HepG2 (cell line): ENCODE measurements around the gene NOTCH4. TPM values are rescaled to one million over a fixed set of nuclear protein-coding genes. Genes with fewer than 3 reads are reported as not detected.

Experiments used
- ATAC-seq: fragments of 200-7000 bp; cut with Tn5 transposase; 3 replicates; pipeline ENCODE4 v1.9.1; 2020; ENCODE audit warnings: mild to moderate bottlenecking, moderate library complexity
- BruUV-seq: library from RNA; stranded (reverse); fragments of 400-500 nt; replicated peaks from 2 replicates; lab custom pipeline; 2021; lab: Mats Ljungman, UMichigan
- CTCF ChIA-PET: fragments of 300-600 bp; formaldehyde crosslinking; extraction: SDS; loops from one replicate; lab custom pipeline; 2021; ENCODE audit warnings: low total read pairs, inconsistent platforms, low intra/inter-chr PET ratio; lab: Yijun Ruan, JAX
- POLR2A ChIA-PET: fragments of 350-600 bp; sonication (Branson Sonifier 250); formaldehyde crosslinking; loops from one replicate; lab custom pipeline; 2020; ENCODE audit warnings: antibody characterized with exemption, inconsistent platforms; lab: Yijun Ruan, JAX
- DNase-seq: peaks from one replicate; pipeline ENCODE4 v3.0.0-alpha.2; 2015; ENCODE audit warnings: low spot score
- FAIRE-seq: peaks from 3 replicates; lab custom pipeline; 2011; peaks lifted over from hg19 to GRCh38; lab: Jason Lieb, UNC
- H2AFZ ChIP-seq: one replicate; pipeline ENCODE4 v1.6.1; 2011; ENCODE audit warnings: low read length, inconsistent platforms
- H3K27ac ChIP-seq: fragments of 300-600 bp; 3 replicates; pipeline ENCODE4 v1.8.0; 2011; ENCODE audit warnings: mixed run types, mild to moderate bottlenecking, mixed read lengths, low read length, inconsistent platforms; ENCODE audit not compliant: insufficient read depth; ENCODE audit errors: extremely low read length
- H3K27me3 ChIP-seq, 2 experiments: fragments of 200-600 bp in 1 of 2; 2 replicates in 1 of 2; 3 replicates in 1 of 2; pipeline versions ENCODE4 v1.6.0 to v1.8.0; 2011; ENCODE audit warnings: low read length in 2 of 2, mild to moderate bottlenecking in 2 of 2, moderate library complexity in 2 of 2, inconsistent platforms in 1 of 2; ENCODE audit not compliant: insufficient read depth in 2 of 2, control insufficient read depth in 1 of 2
- H3K36me3 ChIP-seq, 2 experiments: fragments of 200-600 bp in 1 of 2; replicated peaks in 1 of 2; 2 replicates in 1 of 2; 3 replicates in 1 of 2; pipeline versions ENCODE4 v1.5.1 to v1.8.0; 2011; ENCODE audit warnings: low read length in 2 of 2, inconsistent platforms in 1 of 2; ENCODE audit not compliant: insufficient read depth in 2 of 2, control insufficient read depth in 1 of 2
- H3K4me1 ChIP-seq: 2 replicates; pipeline ENCODE4 v1.5.1; 2012; ENCODE audit warnings: low read length, inconsistent platforms; ENCODE audit not compliant: insufficient read depth
- H3K4me2 ChIP-seq: 2 replicates; pipeline ENCODE4 v1.6.0; 2011; ENCODE audit warnings: low read depth, low read length, inconsistent platforms
- H3K4me3 ChIP-seq, 3 experiments: fragments of 200-600 bp in 1 of 3; sonication (generic), shearing (Covaris generic) in 1 of 3; replicated peaks in 1 of 3; 2 replicates each; pipeline ENCODE4 v1.5.1; 2011 to 2016; ENCODE audit warnings: low read length in 3 of 3, inconsistent platforms in 2 of 3, low read depth in 2 of 3, mild to moderate bottlenecking in 2 of 3, control low read depth in 1 of 3, mixed read lengths in 1 of 3; ENCODE audit not compliant: insufficient read depth in 1 of 3
- H3K79me2 ChIP-seq: one replicate; pipeline ENCODE4 v1.6.1; 2011; ENCODE audit warnings: low read length, inconsistent platforms; ENCODE audit not compliant: insufficient read depth
- H3K9ac ChIP-seq: 2 replicates; pipeline ENCODE4 v1.6.0; 2011; ENCODE audit warnings: mild to moderate bottlenecking, low read depth, low read length, inconsistent platforms; ENCODE audit not compliant: insufficient read depth
- H3K9me3 ChIP-seq: 2 replicates; pipeline ENCODE4 v1.5.1; 2012; ENCODE audit warnings: mild to moderate bottlenecking, low read length
- H4K20me1 ChIP-seq: 2 replicates; pipeline ENCODE4 v1.6.0; 2011; ENCODE audit warnings: inconsistent platforms, mild to moderate bottlenecking, low read length, moderate library complexity; ENCODE audit not compliant: insufficient read depth
- MTERF4 ChIP-seq: sonication (generic); formaldehyde crosslinking; IDR thresholded peaks from 2 replicates; pipeline ENCODE4 v1.8.0; 2023; ENCODE audit warnings: mild to moderate bottlenecking, missing genetic modification reagents
- WGBS: methylation state at CpG from one replicate; pipeline ENCODE4 v1.1.6; 2017; ENCODE audit warnings: low lambda C conversion rate; 5-methylcytosine and 5-hydroxymethylcytosine counted together
- in situ Hi-C: cut with HindIII; loops from 2 replicates; pipeline ENCODE4 v1.10.0; 2017; ENCODE audit warnings: low pct_unique_long_range_greater_than_20kb; ENCODE audit not compliant: extremely low pct_ligation_motif_present
- intact Hi-C: fragments of 100-400 bp; cut with micrococcal nuclease; formaldehyde crosslinking; loops from one replicate; pipeline ENCODE4 v1.10.0; 2022; ENCODE audit not compliant: unreplicated experiment
- polyA plus RNA-seq, 8 experiments: library from polyadenylated mRNA; depleted of rRNA in 3 of 8; stranded (reverse) in 7 of 8; unstranded in 1 of 8; fragments of >200 nt; fragmentation: Illumina TruSeq in 4 of 8; extraction: Trizol in 4 of 8; gene quantifications; 2 replicates each; pipeline versions ENCODE4 v1.2.1 to v1.2.3, GENCODE V29; 2011 to 2016; ENCODE audit warnings: low read depth in 4 of 8, missing spikeins in 1 of 8, mixed read lengths in 1 of 8; ENCODE audit not compliant: insufficient read depth in 1 of 8
- total RNA-seq, 5 experiments: library from RNA; depleted of rRNA; stranded (reverse); fragments of >200 nt; fragmentation: Illumina TruSeq; extraction: Trizol; gene quantifications; 2 replicates each; pipeline ENCODE4 v1.2.3, GENCODE V29; 2016; ENCODE audit warnings: low read depth in 1 of 5
- TF ChIP-seq, protein P1 (sequence below): sonication (generic); formaldehyde crosslinking; IDR thresholded peaks from 2 replicates; pipeline ENCODE4 v1.5.1; 2020; ENCODE audit warnings: mild to moderate bottlenecking, moderate library complexity, missing genetic modification reagents
- TF ChIP-seq, protein P2 (sequence below): sonication (generic); formaldehyde crosslinking; IDR thresholded peaks from one replicate; pipeline ENCODE4 v1.5.1; 2020; ENCODE audit warnings: mild to moderate bottlenecking, missing genetic modification reagents; ENCODE audit errors: not compliant biosample characterization

Gene NOTCH4
- total and polyA plus RNA-seq, 2 of the 13 experiments (the other 11 are each of a cell fraction or from before 2014, with no cell fraction given): 0.51 to 0.83 TPM

GRCh38 chr6:32152769-32153563 lies 70.9 kb downstream of the NOTCH4 start (continued):
- TF ChIP-seq, protein P1, sequence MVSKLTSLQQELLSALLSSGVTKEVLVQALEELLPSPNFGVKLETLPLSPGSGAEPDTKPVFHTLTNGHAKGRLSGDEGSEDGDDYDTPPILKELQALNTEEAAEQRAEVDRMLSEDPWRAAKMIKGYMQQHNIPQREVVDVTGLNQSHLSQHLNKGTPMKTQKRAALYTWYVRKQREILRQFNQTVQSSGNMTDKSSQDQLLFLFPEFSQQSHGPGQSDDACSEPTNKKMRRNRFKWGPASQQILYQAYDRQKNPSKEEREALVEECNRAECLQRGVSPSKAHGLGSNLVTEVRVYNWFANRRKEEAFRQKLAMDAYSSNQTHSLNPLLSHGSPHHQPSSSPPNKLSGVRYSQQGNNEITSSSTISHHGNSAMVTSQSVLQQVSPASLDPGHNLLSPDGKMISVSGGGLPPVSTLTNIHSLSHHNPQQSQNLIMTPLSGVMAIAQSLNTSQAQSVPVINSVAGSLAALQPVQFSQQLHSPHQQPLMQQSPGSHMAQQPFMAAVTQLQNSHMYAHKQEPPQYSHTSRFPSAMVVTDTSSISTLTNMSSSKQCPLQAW (CRISPR knock-in tag): peak; percentile 33

GRCh38 chr6:32151863-32152768 lies 71.8 kb downstream of the NOTCH4 start, which contains the start of gene PRRT1:
PRRT1 (minus strand) TSS chr6:32151939; CDS start chr6:32151827, 112 bp downstream.
- Histone ChIP-seq H3K4me2 (peak within 1 kb of the TSS; percentile 94), H3K9ac (peak within 1 kb of the TSS; percentile 91), H2AFZ (peak within 1 kb of the TSS; percentile 8), H4K20me1 (no peaks in the 10 kb centered on the region), H3K79me2 (peaks cover 17% of the 10 kb centered on the region), H3K27me3 (no peaks in the 10 kb centered on the region; a peak in 1 of 5 replicates), H3K4me1 (peaks cover 28% of the 10 kb centered on the region), H3K27ac (peak within 1 kb of the TSS; percentile 88), H3K4me3 (peak within 1 kb of the TSS; percentile 78 to 91 (median 88)), H3K9me3 (no peaks in the 10 kb centered on the region), H3K36me3 (peaks cover 8 to 15% of the 10 kb centered on the region in 2 experiments)
- no peak for FAIRE-seq
- no TSS peak for BruUV-seq
- intact Hi-C loops: no loop called here
- ChIA-PET POLR2A (interaction anchor here (0.5 to 2.6 kb wide), 6 partner anchors 12 to 43 kb away, joined by 3 to 35 read pairs (median 4); partner anchors contain the start of genes AGPAT1, ATF6B and FKBPL), CTCF (interaction anchor here (4.3 kb wide), 1 partner anchor 33 kb away, joined by 97 read pairs; no protein-coding TSS in a partner anchor)
- no peak for ATAC-seq
- DNase-seq: no peak
- in situ Hi-C loops: loop anchor here (5.0 kb wide), 1 partner anchor 35 kb away; no protein-coding TSS in a partner anchor
- 86% methylated on average over 24 of the region's 24 CpGs for WGBS
- 0 out of 2 replicates have a peak, but pooled peaks have one; percentile 4 for TF ChIP-seq MTERF4 (CRISPR knock-in tag)
- TF ChIP-seq, protein P2, sequence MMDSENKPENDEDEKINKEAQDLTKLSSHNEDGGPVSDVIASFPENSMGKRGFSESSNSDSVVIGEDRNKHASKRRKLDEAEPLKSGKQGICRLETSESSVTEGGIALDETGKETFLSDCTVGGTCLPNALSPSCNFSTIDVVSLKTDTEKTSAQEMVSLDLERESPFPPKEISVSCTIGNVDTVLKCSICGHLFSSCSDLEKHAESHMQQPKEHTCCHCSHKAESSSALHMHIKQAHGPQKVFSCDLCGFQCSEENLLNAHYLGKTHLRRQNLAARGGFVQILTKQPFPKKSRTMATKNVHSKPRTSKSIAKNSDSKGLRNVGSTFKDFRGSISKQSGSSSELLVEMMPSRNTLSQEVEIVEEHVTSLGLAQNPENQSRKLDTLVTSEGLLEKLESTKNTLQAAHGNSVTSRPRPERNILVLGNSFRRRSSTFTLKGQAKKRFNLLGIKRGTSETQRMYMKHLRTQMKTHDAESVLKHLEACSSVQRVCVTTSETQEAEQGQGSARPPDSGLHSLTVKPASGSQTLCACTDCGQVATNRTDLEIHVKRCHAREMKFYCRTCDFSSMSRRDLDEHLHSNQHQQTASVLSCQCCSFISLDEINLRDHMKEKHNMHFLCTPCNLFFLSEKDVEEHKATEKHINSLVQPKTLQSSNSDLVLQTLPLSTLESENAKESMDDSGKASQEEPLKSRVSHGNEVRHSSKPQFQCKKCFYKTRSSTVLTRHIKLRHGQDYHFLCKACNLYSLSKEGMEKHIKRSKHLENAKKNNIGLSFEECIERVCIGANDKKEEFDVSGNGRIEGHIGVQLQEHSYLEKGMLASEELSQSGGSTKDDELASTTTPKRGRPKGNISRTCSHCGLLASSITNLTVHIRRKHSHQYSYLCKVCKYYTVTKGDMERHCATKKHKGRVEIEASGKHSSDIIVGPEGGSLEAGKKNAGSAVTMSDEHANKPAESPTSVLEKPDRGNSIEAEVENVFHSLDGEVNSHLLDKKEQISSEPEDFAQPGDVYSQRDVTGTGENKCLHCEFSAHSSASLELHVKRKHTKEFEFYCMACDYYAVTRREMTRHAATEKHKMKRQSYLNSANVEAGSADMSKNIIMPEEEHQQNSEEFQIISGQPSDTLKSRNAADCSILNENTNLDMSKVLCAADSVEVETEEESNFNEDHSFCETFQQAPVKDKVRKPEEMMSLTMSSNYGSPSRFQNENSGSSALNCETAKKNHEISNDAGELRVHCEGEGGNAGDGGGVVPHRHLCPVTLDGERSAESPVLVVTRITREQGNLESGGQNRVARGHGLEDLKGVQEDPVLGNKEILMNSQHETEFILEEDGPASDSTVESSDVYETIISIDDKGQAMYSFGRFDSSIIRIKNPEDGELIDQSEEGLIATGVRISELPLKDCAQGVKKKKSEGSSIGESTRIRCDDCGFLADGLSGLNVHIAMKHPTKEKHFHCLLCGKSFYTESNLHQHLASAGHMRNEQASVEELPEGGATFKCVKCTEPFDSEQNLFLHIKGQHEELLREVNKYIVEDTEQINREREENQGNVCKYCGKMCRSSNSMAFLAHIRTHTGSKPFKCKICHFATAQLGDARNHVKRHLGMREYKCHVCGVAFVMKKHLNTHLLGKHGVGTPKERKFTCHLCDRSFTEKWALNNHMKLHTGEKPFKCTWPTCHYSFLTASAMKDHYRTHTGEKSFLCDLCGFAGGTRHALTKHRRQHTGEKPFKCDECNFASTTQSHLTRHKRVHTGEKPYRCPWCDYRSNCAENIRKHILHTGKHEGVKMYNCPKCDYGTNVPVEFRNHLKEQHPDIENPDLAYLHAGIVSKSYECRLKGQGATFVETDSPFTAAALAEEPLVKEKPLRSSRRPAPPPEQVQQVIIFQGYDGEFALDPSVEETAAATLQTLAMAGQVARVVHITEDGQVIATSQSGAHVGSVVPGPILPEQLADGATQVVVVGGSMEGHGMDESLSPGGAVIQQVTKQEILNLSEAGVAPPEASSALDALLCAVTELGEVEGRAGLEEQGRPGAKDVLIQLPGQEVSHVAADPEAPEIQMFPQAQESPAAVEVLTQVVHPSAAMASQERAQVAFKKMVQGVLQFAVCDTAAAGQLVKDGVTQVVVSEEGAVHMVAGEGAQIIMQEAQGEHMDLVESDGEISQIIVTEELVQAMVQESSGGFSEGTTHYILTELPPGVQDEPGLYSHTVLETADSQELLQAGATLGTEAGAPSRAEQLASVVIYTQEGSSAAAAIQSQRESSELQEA: no peak
